Right hindlimb (tissue), 1 donor: ENCODE results near the gene TNNI3K.

Source experiments
- DNase-seq: peaks from one replicate; pipeline ENCODE4 v3.0.0-alpha.2; 2018

Gene TNNI3K

GRCh38 chr1:74455390-74455789 lies 220.2 kb downstream of the TNNI3K start:
- DNase-seq: no peak

- DNase-seq: no peak
These were observed 222.1 kb downstream of the TNNI3K start for GRCh38 chr1:74457253-74457652.

GRCh38 chr1:74463333-74463988 lies 228.3 kb downstream of the TNNI3K start:
- no peak for DNase-seq

- no peak for DNase-seq
These were observed 228.8 kb downstream of the TNNI3K start for GRCh38 chr1:74464037-74464436.

- DNase-seq: no peak
These were observed 230.1 kb downstream of the TNNI3K start for GRCh38 chr1:74465193-74465681.

- DNase-seq: no peak
These were observed 232.7 kb downstream of the TNNI3K start for GRCh38 chr1:74467786-74468377.

- no peak for DNase-seq
These were observed 233.9 kb downstream of the TNNI3K start for GRCh38 chr1:74468982-74469603.

- no peak for DNase-seq
These were observed 235.1 kb downstream of the TNNI3K start for GRCh38 chr1:74470251-74470650.

- DNase-seq: no peak
These were observed 235.7 kb downstream of the TNNI3K start for GRCh38 chr1:74470936-74471335.

- no peak for DNase-seq
These were observed 236.3 kb downstream of the TNNI3K start for GRCh38 chr1:74471470-74471869.

- DNase-seq: no peak
These were observed 239.4 kb downstream of the TNNI3K start for GRCh38 chr1:74474585-74474984.

- DNase-seq: no peak
These were observed 243.8 kb downstream of the TNNI3K start for GRCh38 chr1:74478979-74479378.

- DNase-seq: no peak
These were observed 244.9 kb downstream of the TNNI3K start for GRCh38 chr1:74480068-74480467.

- DNase-seq: no peak
These were observed 246.4 kb downstream of the TNNI3K start for GRCh38 chr1:74481607-74482006.

GRCh38 chr1:74485622-74486021 lies 250.4 kb downstream of the TNNI3K start:
- DNase-seq: no peak

GRCh38 chr1:74486036-74486435 lies 250.8 kb downstream of the TNNI3K start:
- no peak for DNase-seq

- DNase-seq: no peak
These were observed 261.5 kb downstream of the TNNI3K start for GRCh38 chr1:74496669-74497068.

GRCh38 chr1:74498901-74499300 lies 263.7 kb downstream of the TNNI3K start:
- no peak for DNase-seq

GRCh38 chr1:74502432-74502831 lies 267.2 kb downstream of the TNNI3K start:
- peak; percentile 42 for DNase-seq

- DNase-seq: no peak
These were observed 267.7 kb downstream of the TNNI3K start for GRCh38 chr1:74502858-74503257.

- DNase-seq: peak; percentile 41
These were observed 269.1 kb downstream of the TNNI3K start for GRCh38 chr1:74504125-74504932.

- DNase-seq: peak; percentile 23
These were observed 269.8 kb downstream of the TNNI3K start for GRCh38 chr1:74504933-74505512.
